ENCODE data around the gene SYT15.
"Not testable (repeated sequence)": the region's sequence is repeated elsewhere in the genome, so short reads cannot be mapped to it uniquely, and the experiment has no call there.

Gene SYT15

DNA sequence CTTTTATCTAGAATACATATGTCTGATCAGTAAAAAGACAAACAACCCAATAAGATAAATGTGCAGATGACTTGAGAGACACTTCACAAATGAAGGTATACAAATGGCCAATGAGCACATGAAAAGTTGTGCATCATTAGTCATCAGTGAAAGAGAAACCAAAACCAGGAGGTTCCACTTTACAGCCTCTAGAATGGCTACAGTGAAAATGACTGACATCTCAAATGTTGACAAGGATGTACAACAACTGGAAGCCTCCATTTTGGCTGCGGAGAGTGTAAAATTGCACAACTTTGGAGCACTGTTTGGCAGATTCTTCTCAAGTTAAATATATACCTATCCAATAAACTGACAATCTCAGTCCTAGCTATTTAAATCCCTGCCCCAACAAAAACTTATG is 21.6 kb downstream of the SYT15 start:
- DNase-seq (ENCODE audit: low spot score in 2 of 2); H3K4me3 ChIP-seq; H3K27me3 ChIP-seq (ENCODE audit: low read depth); H3K9me3 ChIP-seq; H3K36me3 ChIP-seq (replicated peaks); H3K4me1 ChIP-seq; in situ Hi-C loops (cut with MboI; ENCODE audit: low sequenced_read_pairs): not testable (repeated sequence)

DNA sequence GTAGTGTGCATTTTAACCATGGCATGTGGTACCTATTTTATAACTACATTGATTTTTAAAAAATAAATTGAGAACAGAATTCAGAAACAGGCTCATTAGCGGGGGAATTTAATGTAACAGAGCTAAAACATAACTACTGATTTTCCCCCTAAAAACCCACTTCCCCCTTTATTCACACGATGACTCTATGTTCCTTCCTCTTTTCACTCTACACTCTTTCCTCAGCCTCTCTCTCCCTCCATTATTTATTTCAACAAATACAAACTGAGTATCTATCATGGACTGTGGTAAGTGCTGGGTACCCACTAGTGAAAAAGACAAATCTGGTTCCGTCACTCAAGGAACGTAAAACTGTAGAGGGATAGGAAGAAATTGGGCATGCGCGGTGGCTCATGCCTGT is 36.6 kb downstream of the SYT15 start:
- H3K36me3 ChIP-seq (replicated peaks); H3K4me3 ChIP-seq; DNase-seq (ENCODE audit: low spot score in 2 of 2); in situ Hi-C loops (cut with MboI; ENCODE audit: low sequenced_read_pairs); H3K9me3 ChIP-seq; H3K4me1 ChIP-seq; H3K27me3 ChIP-seq (ENCODE audit: low read depth): not testable (repeated sequence)

DNA sequence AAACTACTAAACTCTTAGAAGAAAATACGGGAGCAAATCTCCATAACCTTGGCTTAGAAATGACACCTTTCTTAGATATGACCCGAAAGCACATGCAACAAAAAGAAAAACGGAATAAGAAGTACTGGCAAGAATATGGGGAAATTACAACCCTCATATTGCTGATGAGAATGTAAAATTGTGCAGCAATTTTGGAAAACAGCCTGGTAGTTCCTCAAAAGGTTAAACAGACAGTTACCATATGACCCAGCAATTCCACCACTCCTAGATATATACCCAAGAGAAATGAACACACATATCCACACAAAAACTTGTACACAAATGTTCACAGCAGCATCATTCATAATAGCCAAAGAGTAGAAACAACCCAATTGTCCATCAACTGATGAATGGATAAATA is 37.3 kb downstream of the SYT15 start:
- H3K27me3 ChIP-seq (ENCODE audit: low read depth); DNase-seq (ENCODE audit: low spot score in 2 of 2); H3K4me1 ChIP-seq; H3K4me3 ChIP-seq; in situ Hi-C loops (cut with MboI; ENCODE audit: low sequenced_read_pairs); H3K9me3 ChIP-seq; H3K36me3 ChIP-seq (replicated peaks): not testable (repeated sequence)

DNA sequence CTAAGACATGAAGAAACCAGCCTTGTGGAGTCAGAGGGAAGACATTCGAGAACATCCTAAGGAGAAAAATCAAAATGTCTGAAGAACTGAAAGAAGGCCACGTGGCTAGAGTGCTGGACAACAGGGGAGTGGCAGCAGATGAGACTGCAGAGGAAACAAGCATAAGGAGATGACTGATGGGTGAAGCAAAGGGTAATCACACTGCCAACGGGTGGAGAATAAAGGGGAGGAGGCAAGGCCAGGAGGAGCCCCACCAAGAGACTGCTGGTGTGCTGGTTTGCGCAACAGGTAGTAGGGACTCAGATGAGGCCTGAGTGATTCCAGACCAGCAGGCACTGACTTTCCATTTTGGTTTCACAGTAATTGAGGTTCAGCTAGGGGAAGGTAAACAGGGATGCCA is 38.2 kb downstream of the SYT15 start:
- DNase-seq (ENCODE audit: low spot score in 2 of 2); H3K9me3 ChIP-seq; in situ Hi-C loops (cut with MboI; ENCODE audit: low sequenced_read_pairs); H3K4me3 ChIP-seq; H3K27me3 ChIP-seq (ENCODE audit: low read depth); H3K4me1 ChIP-seq; H3K36me3 ChIP-seq (replicated peaks): not testable (repeated sequence)

DNA sequence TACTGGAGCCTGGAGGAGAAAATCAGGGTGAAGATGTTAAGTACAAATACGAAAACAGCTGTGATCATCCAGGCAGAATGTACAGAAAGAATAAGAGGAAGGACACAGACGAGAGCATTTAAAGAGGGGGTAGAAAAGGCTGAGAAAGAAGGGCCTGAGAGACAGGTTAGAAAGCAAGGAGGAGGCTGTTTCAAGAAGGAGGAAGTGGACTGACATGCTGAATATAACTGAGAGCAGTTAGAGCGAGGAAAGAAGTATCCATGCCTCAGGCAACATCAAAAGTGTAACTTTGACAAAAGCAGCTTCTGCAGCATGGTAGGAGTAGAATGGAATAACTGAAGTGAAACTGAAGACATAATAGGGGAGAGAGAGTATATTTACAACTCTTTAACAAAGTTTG is 39.0 kb downstream of the SYT15 start:
- H3K36me3 ChIP-seq (replicated peaks); H3K9me3 ChIP-seq; in situ Hi-C loops (cut with MboI; ENCODE audit: low sequenced_read_pairs): not testable (repeated sequence)

DNA sequence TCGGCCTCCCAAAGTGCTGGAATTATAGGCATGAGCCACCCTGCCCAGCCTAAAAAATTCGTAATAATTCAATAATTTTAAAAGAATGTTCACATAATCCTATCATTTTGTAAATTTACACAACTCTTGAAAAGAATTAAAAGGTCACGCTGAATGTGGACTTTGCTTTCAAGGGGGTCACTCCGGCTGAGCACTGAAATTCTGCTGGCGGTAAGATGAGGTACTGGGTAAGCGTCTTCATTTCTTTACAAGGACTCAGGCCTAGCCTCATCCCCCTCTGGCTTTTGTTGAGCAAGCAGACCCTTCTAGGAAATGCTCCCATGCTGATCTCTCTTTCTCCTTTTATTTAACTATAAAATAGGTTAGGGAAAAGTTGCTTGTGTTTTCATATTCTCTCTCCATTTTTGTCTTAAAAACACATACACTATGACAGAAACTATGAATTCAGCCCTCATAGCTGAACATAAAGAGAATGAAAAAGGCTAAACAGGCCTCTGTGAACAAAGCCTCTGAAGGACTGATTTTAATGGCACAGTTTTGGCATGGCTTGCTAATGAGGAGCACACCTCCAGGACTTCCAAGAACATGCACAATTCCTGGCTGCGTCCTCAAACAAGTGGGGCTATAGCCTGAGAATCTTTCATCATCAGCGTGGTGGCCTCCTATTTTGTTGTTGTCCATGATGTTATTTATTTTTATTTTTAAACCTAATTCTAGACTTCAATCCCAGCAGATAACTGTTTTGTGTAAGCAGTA is 45.1 kb downstream of the SYT15 start:
- H3K27me3 ChIP-seq (ENCODE audit: low read depth); H3K36me3 ChIP-seq (replicated peaks); H3K9me3 ChIP-seq; in situ Hi-C loops (cut with MboI; ENCODE audit: low sequenced_read_pairs); DNase-seq (ENCODE audit: low spot score in 2 of 2); H3K4me3 ChIP-seq; H3K4me1 ChIP-seq: not testable (repeated sequence)

More for the DNA sequence above, 39.0 kb downstream of the SYT15 start:
- H3K4me1 ChIP-seq; DNase-seq (ENCODE audit: low spot score in 2 of 2); H3K4me3 ChIP-seq; H3K27me3 ChIP-seq (ENCODE audit: low read depth): not testable (repeated sequence)

DNA sequence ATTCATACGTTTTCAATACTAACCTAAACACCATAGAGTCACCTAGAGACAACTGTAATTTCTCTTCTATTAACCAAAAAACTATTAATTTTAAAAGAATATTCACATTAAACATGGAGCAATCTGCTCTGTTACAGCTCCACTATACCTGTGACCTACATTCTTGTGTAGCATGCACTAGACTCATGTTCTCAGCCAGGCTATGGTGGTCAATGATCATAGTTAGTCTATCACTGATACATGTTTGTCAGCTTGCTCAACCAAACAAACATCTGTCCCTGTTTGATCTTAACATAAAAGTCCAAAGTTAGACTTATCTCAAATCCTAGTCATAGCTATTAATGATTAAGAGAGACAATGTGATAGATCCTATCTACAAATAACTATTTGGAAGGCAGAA is 50.9 kb downstream of the SYT15 start:
- in situ Hi-C loops (cut with MboI; ENCODE audit: low sequenced_read_pairs); H3K36me3 ChIP-seq (replicated peaks); H3K9me3 ChIP-seq; DNase-seq (ENCODE audit: low spot score in 2 of 2); H3K4me1 ChIP-seq; H3K4me3 ChIP-seq; H3K27me3 ChIP-seq (ENCODE audit: low read depth): not testable (repeated sequence)

DNA sequence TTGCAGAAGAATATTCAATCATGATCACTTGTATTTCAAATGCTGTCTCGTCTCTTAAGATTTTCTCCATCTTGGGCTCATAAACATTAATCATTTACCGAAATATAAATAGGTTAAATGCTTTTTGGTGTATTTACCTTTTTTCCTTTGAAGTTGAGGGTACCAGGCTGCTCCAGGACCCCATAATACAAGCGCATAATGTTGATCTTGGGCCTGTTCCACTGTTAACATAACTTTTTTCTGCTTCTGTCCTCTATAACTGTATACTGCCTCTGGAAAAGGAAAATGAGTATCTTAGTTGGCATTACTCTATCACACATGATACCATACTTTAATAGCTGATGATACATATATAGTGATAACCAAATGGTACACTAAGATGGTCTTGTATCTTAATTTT is 51.9 kb downstream of the SYT15 start:
- H3K27me3 ChIP-seq (ENCODE audit: low read depth); H3K9me3 ChIP-seq; H3K4me1 ChIP-seq; in situ Hi-C loops (cut with MboI; ENCODE audit: low sequenced_read_pairs); H3K36me3 ChIP-seq (replicated peaks); DNase-seq (ENCODE audit: low spot score in 2 of 2); H3K4me3 ChIP-seq: not testable (repeated sequence)

DNA sequence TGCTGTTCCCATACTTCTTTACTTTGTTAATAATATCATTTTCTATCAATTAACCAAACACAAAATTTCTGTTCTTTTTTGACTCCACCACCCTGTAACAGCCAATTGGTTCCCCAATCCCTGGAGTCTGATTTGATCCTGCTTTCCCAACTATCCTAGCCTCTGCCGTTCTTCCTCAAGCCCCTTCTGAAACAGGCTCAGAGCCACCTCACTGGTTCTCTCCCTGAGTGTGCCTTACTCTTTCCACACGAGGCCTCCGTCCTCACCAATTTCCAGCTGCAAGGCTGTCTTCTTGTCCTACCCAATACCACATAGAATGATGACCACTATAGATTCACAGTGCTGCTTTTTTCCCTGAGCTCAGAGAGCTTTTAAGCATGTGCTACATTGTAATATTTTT is 52.8 kb downstream of the SYT15 start:
- in situ Hi-C loops (cut with MboI; ENCODE audit: low sequenced_read_pairs); H3K4me1 ChIP-seq; H3K4me3 ChIP-seq; H3K9me3 ChIP-seq; DNase-seq (ENCODE audit: low spot score in 2 of 2); H3K36me3 ChIP-seq (replicated peaks); H3K27me3 ChIP-seq (ENCODE audit: low read depth): not testable (repeated sequence)

DNA sequence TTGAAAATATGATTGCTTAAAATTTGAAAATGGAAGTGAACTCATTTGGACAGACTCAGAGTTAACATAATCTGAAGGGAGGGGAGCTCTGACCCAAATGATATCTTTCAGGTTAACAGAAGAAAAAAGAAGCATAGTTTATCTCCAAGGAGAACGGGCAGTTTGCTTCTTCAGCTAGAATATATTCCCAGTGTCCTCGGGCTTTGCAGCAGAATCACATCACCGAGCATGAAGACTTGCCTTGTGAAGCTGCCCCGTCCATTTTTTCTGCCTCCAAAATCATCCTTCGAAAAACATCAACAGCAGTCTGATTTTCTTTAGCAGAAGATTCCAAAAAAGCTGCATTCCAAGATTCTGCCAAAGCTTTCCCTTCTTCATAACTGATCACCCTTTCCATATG is 55.8 kb downstream of the SYT15 start:
- DNase-seq (ENCODE audit: low spot score in 2 of 2); H3K27me3 ChIP-seq (ENCODE audit: low read depth); H3K4me1 ChIP-seq; H3K36me3 ChIP-seq (replicated peaks); H3K4me3 ChIP-seq; H3K9me3 ChIP-seq; in situ Hi-C loops (cut with MboI; ENCODE audit: low sequenced_read_pairs): not testable (repeated sequence)

DNA sequence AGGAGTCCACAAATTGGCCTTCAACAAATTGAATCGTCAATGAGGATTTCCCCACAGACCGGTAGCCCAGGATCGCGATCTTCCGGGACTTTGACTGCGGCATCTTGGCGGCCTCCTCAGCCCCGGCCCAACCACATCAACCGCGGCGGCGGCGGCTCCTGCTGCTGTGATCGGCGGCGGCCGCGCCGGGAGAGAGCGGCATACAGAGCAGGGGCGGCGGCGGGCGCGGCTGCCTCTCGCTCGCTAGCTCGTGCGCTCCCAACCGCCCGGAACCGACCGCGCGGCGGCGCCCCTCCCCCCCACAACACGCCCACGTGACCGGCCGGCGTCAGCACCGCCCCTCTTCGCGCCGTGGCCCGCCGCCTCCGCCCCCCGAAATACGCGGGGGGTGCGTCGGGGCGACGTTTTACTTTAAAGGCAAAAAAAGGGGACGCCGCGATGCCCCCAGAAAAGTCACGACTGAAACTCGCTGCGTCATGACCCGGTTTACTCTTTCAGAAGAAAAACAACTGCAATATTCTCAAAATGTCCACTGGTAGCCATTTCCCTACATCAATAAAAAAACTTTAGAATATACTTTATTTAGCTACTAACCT is 56.5 kb downstream of the SYT15 start:
- H3K36me3 ChIP-seq (replicated peaks); H3K9me3 ChIP-seq; DNase-seq (ENCODE audit: low spot score in 2 of 2); H3K27me3 ChIP-seq (ENCODE audit: low read depth); in situ Hi-C loops (cut with MboI; ENCODE audit: low sequenced_read_pairs); H3K4me1 ChIP-seq: not testable (repeated sequence)
- peak overlapping the region; percentile 24 for H3K4me3 ChIP-seq

DNA sequence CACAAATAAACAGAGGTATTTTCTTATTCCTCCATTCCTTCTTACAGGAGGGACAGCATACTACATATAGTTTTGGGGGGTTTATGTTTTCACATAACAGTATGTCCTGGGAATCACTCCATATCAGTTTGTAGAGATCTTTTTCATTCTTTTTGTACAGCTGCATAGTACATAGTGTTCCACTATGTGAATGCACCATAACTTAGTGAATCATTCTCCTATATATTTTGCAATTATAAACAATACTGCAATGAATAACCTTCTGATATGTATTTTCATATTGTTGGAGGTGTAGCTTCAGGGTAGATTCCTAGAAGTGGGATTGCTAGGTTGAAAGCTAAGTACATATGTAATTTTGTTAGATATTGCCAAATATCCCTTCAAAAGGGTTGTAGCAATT is 61.1 kb downstream of the SYT15 start:
- H3K4me1 ChIP-seq; DNase-seq (ENCODE audit: low spot score in 2 of 2); H3K36me3 ChIP-seq (replicated peaks); H3K4me3 ChIP-seq; H3K9me3 ChIP-seq; H3K27me3 ChIP-seq (ENCODE audit: low read depth); in situ Hi-C loops (cut with MboI; ENCODE audit: low sequenced_read_pairs): not testable (repeated sequence)

Measured in HAP-1 (cell line).